IMR-90 (cell line): ENCODE data around the gene C1orf52. TPM values are rescaled to one million over a fixed set of nuclear protein-coding genes. Genes with fewer than 3 reads are reported as not detected.

Source experiments
- ATAC-seq: fragments of 200-7000 bp; cut with Tn5 transposase; 2 replicates; pipeline ENCODE4 v1.9.1; 2020; ENCODE audit warnings: low read depth, mild to moderate bottlenecking, moderate library complexity
- BruUV-seq: library from RNA; stranded (reverse); fragments of 400-500 nt; replicated peaks from 2 replicates; lab custom pipeline; 2021; lab: Mats Ljungman, UMichigan
- CTCF ChIA-PET: fragments of 300-600 bp; formaldehyde crosslinking; extraction: SDS; loops from one replicate; lab custom pipeline; 2021; ENCODE audit warnings: antibody characterized with exemption; lab: Yijun Ruan, JAX
- POLR2A ChIA-PET: fragments of 300-600 bp; sonication (Branson Sonifier 250); formaldehyde crosslinking; loops from one replicate; lab custom pipeline; 2022; ENCODE audit warnings: antibody characterized with exemption; ENCODE audit not compliant: unreplicated experiment; lab: Charles Lee
- DNase-seq: peaks from one replicate; pipeline ENCODE4 v3.0.0; 2013
- H2AFZ ChIP-seq: replicated peaks from 2 replicates; pipeline ENCODE3; 2013; ENCODE audit warnings: low read length, mild to moderate bottlenecking; ENCODE audit not compliant: poor library complexity
- H2AK5ac ChIP-seq: 2 replicates; pipeline ENCODE4 v1.6.1; 2013; ENCODE audit warnings: low read depth, low read length, inconsistent platforms
- H2AK9ac ChIP-seq: replicated peaks from 2 replicates; pipeline ENCODE3; 2013; ENCODE audit warnings: mild to moderate bottlenecking, low read depth, low read length, moderate library complexity; ENCODE audit not compliant: poor library complexity
- H2BK120ac ChIP-seq: 2 replicates; pipeline ENCODE4 v1.6.1; 2013; ENCODE audit warnings: low read depth, low read length, inconsistent platforms
- H2BK15ac ChIP-seq: 3 replicates; pipeline ENCODE4 v1.6.1; 2013; ENCODE audit warnings: low read depth, low read length, inconsistent platforms
- H2BK20ac ChIP-seq: 2 replicates; pipeline ENCODE4 v1.6.1; 2013; ENCODE audit warnings: low read depth, mild to moderate bottlenecking, inconsistent platforms, low read length, moderate library complexity
- H2BK5ac ChIP-seq: 2 replicates; pipeline ENCODE4 v1.6.1; 2013; ENCODE audit warnings: mild to moderate bottlenecking, low read depth, low read length, inconsistent platforms; ENCODE audit not compliant: poor library complexity, severe bottlenecking
- H3K14ac ChIP-seq: replicated peaks from 2 replicates; pipeline ENCODE4 v1.6.1; 2013; ENCODE audit warnings: low read depth, low read length, inconsistent platforms
- H3K18ac ChIP-seq: 2 replicates; pipeline ENCODE4 v1.6.1; 2013; ENCODE audit warnings: low read depth, low read length, control low read depth
- H3K23ac ChIP-seq: 2 replicates; pipeline ENCODE4 v1.6.1; 2013; ENCODE audit warnings: low read depth, low read length, inconsistent platforms
- H3K27ac ChIP-seq: 2 replicates; pipeline ENCODE4 v1.5.1; 2013; ENCODE audit warnings: mild to moderate bottlenecking, control low read depth, low read length; ENCODE audit not compliant: insufficient read depth
- H3K27me3 ChIP-seq: 2 replicates; pipeline ENCODE4 v1.6.1; 2013; ENCODE audit warnings: low read length; ENCODE audit not compliant: control insufficient read depth, insufficient read depth
- H3K36me3 ChIP-seq: 2 replicates; pipeline ENCODE4 v1.6.1; 2013; ENCODE audit warnings: low read length, mixed read lengths; ENCODE audit not compliant: control insufficient read depth, insufficient read depth
- H3K4ac ChIP-seq: 2 replicates; pipeline ENCODE4 v1.6.1; 2013; ENCODE audit warnings: low read depth, low read length, inconsistent platforms
- H3K4me1 ChIP-seq: 2 replicates; pipeline ENCODE4 v1.6.1; 2013; ENCODE audit warnings: low read length, mixed read lengths; ENCODE audit not compliant: control insufficient read depth, insufficient read depth
- H3K4me2 ChIP-seq: 2 replicates; pipeline ENCODE4 v1.6.1; 2013; ENCODE audit warnings: low read depth, mild to moderate bottlenecking, control low read depth, low read length, moderate library complexity
- H3K4me3 ChIP-seq: 2 replicates; pipeline ENCODE4 v1.5.1; 2013; ENCODE audit warnings: low read depth, mild to moderate bottlenecking, control low read depth, low read length, moderate library complexity; ENCODE audit not compliant: insufficient read depth
- H3K56ac ChIP-seq: 2 replicates; pipeline ENCODE4 v1.6.1; 2013; ENCODE audit warnings: low read length, inconsistent platforms; ENCODE audit not compliant: insufficient read depth; ENCODE audit errors: extremely low read depth
- H3K79me1 ChIP-seq, 2 experiments: 2 replicates each; pipeline ENCODE4 v1.6.1; 2013; ENCODE audit warnings: low read length in 2 of 2, inconsistent platforms in 1 of 2, low read depth in 1 of 2
- H3K9ac ChIP-seq: 2 replicates; pipeline ENCODE4 v1.6.1; 2013; ENCODE audit warnings: low read depth, low read length, control low read depth
- H3K9me1 ChIP-seq: 2 replicates; pipeline ENCODE4 v1.6.1; 2013; ENCODE audit warnings: low read length, inconsistent platforms; ENCODE audit not compliant: insufficient read depth
- H3K9me3 ChIP-seq: 2 replicates; pipeline ENCODE4 v1.6.1; 2013; ENCODE audit warnings: low read length; ENCODE audit not compliant: control insufficient read depth, insufficient read depth
- H4K20me1 ChIP-seq: 2 replicates; pipeline ENCODE4 v1.6.1; 2013; ENCODE audit warnings: low read length, inconsistent platforms; ENCODE audit not compliant: insufficient read depth
- H4K5ac ChIP-seq: 2 replicates; pipeline ENCODE4 v1.6.1; 2013; ENCODE audit warnings: mild to moderate bottlenecking, low read depth, low read length, control low read depth
- H4K8ac ChIP-seq, 2 experiments: 2 replicates each; pipeline ENCODE4 v1.6.1; 2013; ENCODE audit warnings: low read depth in 2 of 2, low read length in 2 of 2, control low read depth in 1 of 2, inconsistent platforms in 1 of 2
- H4K91ac ChIP-seq: 2 replicates; pipeline ENCODE4 v1.6.1; 2013; ENCODE audit warnings: low read depth, low read length, inconsistent platforms; ENCODE audit not compliant: insufficient read depth
- BHLHE40 ChIP-seq: fragments of 150-350 bp; IDR thresholded peaks from 2 replicates; pipeline ENCODE4 v1.6.1; 2016; ENCODE audit warnings: mild to moderate bottlenecking, low read depth, low read length
- CEBPB ChIP-seq: IDR thresholded peaks from 2 replicates; pipeline ENCODE4 v1.6.1; 2012; ENCODE audit warnings: low read depth, low read length, improper control_type of control experiment
- CHD1 ChIP-seq: IDR thresholded peaks from 2 replicates; pipeline ENCODE4 v1.6.1; 2012; ENCODE audit warnings: low read depth, low read length, improper control_type of control experiment
- CTCF ChIP-seq: conservative IDR thresholded peaks from 2 replicates; pipeline ENCODE4 v1.5.1; 2012; ENCODE audit warnings: mild to moderate bottlenecking, low read depth, low read length, improper control_type of control experiment
- ELK1 ChIP-seq: fragments of 150-350 bp; IDR thresholded peaks from 2 replicates; pipeline ENCODE4 v1.6.1; 2016; ENCODE audit warnings: low read depth, mild to moderate bottlenecking, low read length, moderate library complexity, borderline replicate concordance
- FOS ChIP-seq: fragments of 150-350 bp; IDR thresholded peaks from 2 replicates; pipeline ENCODE4 v1.6.1; 2016; ENCODE audit warnings: low read depth, low read length
- MAFK ChIP-seq: IDR thresholded peaks from 2 replicates; pipeline ENCODE4 v1.6.1; 2012; ENCODE audit warnings: low read depth, low read length, improper control_type of control experiment
- MAZ ChIP-seq: IDR thresholded peaks from 2 replicates; pipeline ENCODE4 v1.6.1; 2012; ENCODE audit warnings: low read depth, mild to moderate bottlenecking, low read length, improper control_type of control experiment, moderate library complexity, borderline replicate concordance
- MXI1 ChIP-seq: IDR thresholded peaks from 2 replicates; pipeline ENCODE4 v1.6.1; 2012; ENCODE audit warnings: low read depth, mild to moderate bottlenecking, low read length, moderate library complexity, borderline replicate concordance
- NFE2L2 ChIP-seq: fragments of 150-350 bp; IDR thresholded peaks from 2 replicates; pipeline ENCODE4 v1.6.1; 2016; ENCODE audit warnings: low read depth, mild to moderate bottlenecking, low read length
- POLR2A ChIP-seq: IDR thresholded peaks from 2 replicates; pipeline ENCODE4 v1.6.1; 2012; ENCODE audit warnings: mild to moderate bottlenecking, low read depth, low read length
- RAD21 ChIP-seq: IDR thresholded peaks from 2 replicates; pipeline ENCODE4 v1.6.1; 2012; ENCODE audit warnings: low read length, improper control_type of control experiment
- RCOR1 ChIP-seq: IDR thresholded peaks from 2 replicates; pipeline ENCODE4 v1.6.1; 2012; ENCODE audit warnings: mild to moderate bottlenecking, low read length, improper control_type of control experiment; ENCODE audit not compliant: insufficient replicate concordance
- RFX5 ChIP-seq: IDR thresholded peaks from 2 replicates; pipeline ENCODE4 v1.8.0; 2012; ENCODE audit warnings: low read depth, mild to moderate bottlenecking, low read length, moderate library complexity
- SMC3 ChIP-seq: fragments of 150-350 bp; IDR thresholded peaks from 2 replicates; pipeline ENCODE4 v1.6.1; 2016; ENCODE audit warnings: low read depth, mild to moderate bottlenecking, antibody characterized with exemption, low read length, moderate library complexity
- USF2 ChIP-seq: fragments of 150-350 bp; IDR thresholded peaks from 2 replicates; pipeline ENCODE4 v1.6.1; 2017; ENCODE audit warnings: mild to moderate bottlenecking, antibody characterized with exemption, low read length, low read depth
- dilution Hi-C: fragments of 300-500 bp; cut with HindIII; formaldehyde crosslinking; loops from one replicate; pipeline ENCODE4 v1.14.3; 2018; ENCODE audit warnings: low sequenced_read_pairs; ENCODE audit not compliant: unreplicated experiment
- in situ Hi-C: fragments of 300-500 bp; cut with MboI; formaldehyde crosslinking; loops from 3 replicates; pipeline ENCODE4 v1.14.3; 2019; ENCODE audit warnings: low sequenced_read_pairs, inconsistent platforms, mixed read lengths
- intact Hi-C: fragments of 100-400 bp; cut with micrococcal nuclease; formaldehyde crosslinking; loops from 2 replicates; pipeline ENCODE4 v1.10.0; 2022
- polyA plus RNA-seq, 3 experiments: library from polyadenylated mRNA; depleted of rRNA; stranded (reverse); fragments of >200 nt; gene quantifications; 2 replicates each; pipeline ENCODE4 v1.2.3, GENCODE V29; 2012; ENCODE audit warnings: low replicate concordance in 1 of 3
- total RNA-seq: library from RNA; depleted of rRNA; stranded (reverse); fragments of >200 nt; gene quantifications from 2 replicates; pipeline ENCODE4 v1.2.3, GENCODE V29; 2012

The C1orf52 gene
- total and polyA plus RNA-seq, 2 of the 4 experiments (the other 2 are of a cell fraction), result 16.3 to 33.5 TPM

- in situ Hi-C loops, result no loop called here
- no peak overlapping the region for H3K18ac ChIP-seq
- ChIA-PET CTCF (interaction anchor here (0.6 to 1.3 kb wide), 4 partner anchors 12 to 1817 kb away, joined by 3 to 4 read pairs (median 3); no protein-coding TSS in a partner anchor), POLR2A (interaction anchor here (0.5 kb wide), 1 partner anchor 252 kb away, joined by 3 read pairs; no protein-coding TSS in a partner anchor)
- no peak overlapping the region for H3K56ac ChIP-seq
- no peak for TF ChIP-seq RAD21
- no peak for TF ChIP-seq POLR2A
- TF ChIP-seq RCOR1, result no peak
- no peak for TF ChIP-seq ELK1
- TF ChIP-seq FOS, result no peak
- TF ChIP-seq MAFK, result no peak
- TF ChIP-seq CTCF, result no peak
- no peak for TF ChIP-seq USF2
- no peak for TF ChIP-seq RFX5
- TF ChIP-seq BHLHE40, result no peak
- TF ChIP-seq CHD1, result no peak
- TF ChIP-seq CEBPB, result no peak
- no peak for TF ChIP-seq MAZ
- TF ChIP-seq NFE2L2, result no peak
- TF ChIP-seq MXI1, result no peak
- TF ChIP-seq SMC3, result no peak
- BruUV-seq, result no TSS peak
- no peak for ATAC-seq
- peaks cover 21% of the 10 kb centered on the region for H3K4me1 ChIP-seq
- no peak overlapping the region for H2BK15ac ChIP-seq
- peak overlapping the region; percentile 63 for H2BK5ac ChIP-seq
- peaks cover 2% of the 10 kb centered on the region; the same call in 1 of the 2 replicates for H3K9me3 ChIP-seq
- H3K36me3 ChIP-seq, result no peaks in the 10 kb centered on the region
- no peak overlapping the region for H3K4me3 ChIP-seq
- DNase-seq, result peak; percentile 16
- H3K23ac ChIP-seq, result no peak overlapping the region
- H2BK20ac ChIP-seq, result no peak overlapping the region
- dilution Hi-C loops, result no loop called here
- H3K4me2 ChIP-seq, result no peak overlapping the region
- no peak overlapping the region for H2BK120ac ChIP-seq
- no peak overlapping the region for H4K5ac ChIP-seq
- H3K27ac ChIP-seq, result no peak overlapping the region
- H3K4ac ChIP-seq, result no peak overlapping the region
- no peak overlapping the region for H4K91ac ChIP-seq
- H2AK5ac ChIP-seq, result no peak overlapping the region
- H3K27me3 ChIP-seq, result no peaks in the 10 kb centered on the region
- no peak overlapping the region for H3K14ac ChIP-seq
- no peaks in the 10 kb centered on the region for H3K79me1 ChIP-seq
- intact Hi-C loops, result no loop called here
- H4K20me1 ChIP-seq, result no peaks in the 10 kb centered on the region
- no peak overlapping the region for H2AFZ ChIP-seq
- no peak overlapping the region for H4K8ac ChIP-seq
- H3K9ac ChIP-seq, result no peak overlapping the region
- peaks cover 12% of the 10 kb centered on the region for H3K9me1 ChIP-seq
- no peak overlapping the region for H2AK9ac ChIP-seq
Measured at GRCh38 chr1:85224295-85224694, 35.2 kb downstream of the C1orf52 start.
